Muscle layer of duodenum (tissue), 2 donors: ENCODE data around the gene RGMB.

ENCODE experiments used
- H3K27ac ChIP-seq: one replicate; pipeline ENCODE4 v1.7.0; 2013; ENCODE audit warnings: mild to moderate bottlenecking, low read length
- H3K27me3 ChIP-seq: one replicate; pipeline ENCODE4 v1.7.0; 2013; ENCODE audit warnings: low read depth, mild to moderate bottlenecking, control low read depth, low read length
- H3K36me3 ChIP-seq, 2 donors: one replicate each; pipeline ENCODE4 v1.7.0; 2013; ENCODE audit warnings: low read length in 2 of 2, control low read depth in 1 of 2, mild to moderate bottlenecking in 1 of 2; ENCODE audit not compliant: insufficient read depth in 2 of 2, control insufficient read depth in 1 of 2
- H3K4me1 ChIP-seq, 2 donors: one replicate each; pipeline ENCODE4 v1.7.0; 2013; ENCODE audit warnings: low read length in 2 of 2, mild to moderate bottlenecking in 2 of 2, control low read depth in 1 of 2, moderate library complexity in 1 of 2; ENCODE audit not compliant: insufficient read depth in 2 of 2, control insufficient read depth in 1 of 2
- H3K4me3 ChIP-seq, 2 donors: one replicate each; pipeline ENCODE4 v1.7.0; 2013; ENCODE audit warnings: low read length in 2 of 2, low read depth in 1 of 2, mild to moderate bottlenecking in 1 of 2
- H3K9me3 ChIP-seq, 2 donors: one replicate each; pipeline ENCODE4 v1.7.0; 2013; ENCODE audit warnings: low read length in 2 of 2, control low read depth in 1 of 2, mild to moderate bottlenecking in 1 of 2; ENCODE audit not compliant: control insufficient read depth in 1 of 2
- donor health status: healthy.

The RGMB gene

DNA sequence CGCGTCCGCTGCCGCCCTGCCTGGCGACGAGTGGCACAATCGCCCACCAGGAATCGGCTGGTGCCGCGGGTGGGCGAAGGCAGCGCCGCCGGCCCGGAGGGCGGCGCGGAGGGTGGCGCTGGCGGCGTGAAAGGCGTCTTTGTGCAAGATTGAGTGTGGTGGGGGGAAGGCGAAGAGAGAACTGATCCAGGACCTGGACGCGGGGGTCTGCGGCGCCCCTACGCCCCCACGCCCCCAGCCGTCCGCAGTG is 4.6 kb upstream of the RGMB start:
- Histone ChIP-seq H3K27ac (peak overlapping the region; percentile 92), H3K27me3 (no peaks in the 10 kb centered on the region), H3K9me3 (no peaks in the 10 kb centered on the region), H3K36me3 (no peaks in the 10 kb centered on the region), H3K4me3 (peak overlapping the region; percentile 96 to 98), H3K4me1 (peaks cover 0 to 26% of the 10 kb centered on the region in 2 donors)

DNA sequence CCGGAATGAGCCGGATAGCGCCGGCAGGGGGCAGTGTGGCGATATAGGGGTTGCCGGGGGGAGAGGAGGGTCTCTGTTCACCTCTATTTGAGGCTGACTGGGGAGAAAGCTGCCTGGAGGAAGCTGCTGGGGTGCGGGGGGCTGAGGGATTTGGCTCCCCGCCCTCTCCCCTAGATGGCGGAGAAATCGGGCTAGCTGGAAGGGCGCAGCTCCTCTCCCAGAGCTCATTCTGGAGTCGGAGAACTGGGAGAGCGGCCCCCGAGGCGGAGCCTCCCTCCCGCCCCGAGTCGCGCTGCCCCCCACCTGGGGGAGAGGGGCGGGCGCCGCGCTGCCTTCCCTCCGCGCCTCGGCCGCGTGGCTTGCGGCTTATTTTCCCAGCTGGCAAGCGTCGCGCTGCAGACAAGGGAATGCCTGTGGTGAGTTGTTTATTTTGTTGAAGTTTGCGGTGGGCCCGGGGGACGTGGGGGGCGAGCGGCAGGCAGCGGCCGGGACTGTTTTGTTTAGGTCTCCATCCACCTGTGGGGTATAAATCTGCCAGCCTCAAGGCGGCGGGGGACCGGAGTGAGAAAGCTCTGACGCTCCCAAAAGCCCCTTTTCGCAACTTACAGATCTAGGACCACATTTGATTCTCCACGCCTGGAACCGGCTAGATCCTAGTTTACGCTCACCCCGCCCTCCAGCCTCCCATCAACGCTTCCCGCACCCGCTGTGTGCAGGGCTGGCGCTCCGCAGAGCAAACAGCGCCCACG is 4.1 kb upstream of the RGMB start:
- Histone ChIP-seq H3K27ac (peak overlapping the region; percentile 92), H3K4me1 (peaks cover 0 to 26% of the 10 kb centered on the region in 2 donors)

DNA sequence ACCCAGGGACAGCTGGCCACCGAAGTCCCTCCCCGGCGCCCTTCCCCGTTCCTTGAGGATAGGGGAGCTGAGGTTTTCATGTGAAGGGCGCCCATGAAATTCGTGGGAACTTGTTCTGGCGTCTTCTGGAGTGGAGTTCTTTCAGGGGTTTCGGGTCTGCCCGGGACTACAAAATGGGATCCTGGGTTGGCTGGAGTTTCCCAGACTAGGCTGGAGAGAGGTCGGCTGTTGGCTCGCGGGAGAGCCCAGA is 3.6 kb upstream of the RGMB start:
- no peaks in the 10 kb centered on the region for H3K27me3 ChIP-seq
- H3K9me3 ChIP-seq: no peaks in the 10 kb centered on the region
- peak overlapping the region; percentile 92 for H3K27ac ChIP-seq
- H3K36me3 ChIP-seq: no peaks in the 10 kb centered on the region
- H3K4me3 ChIP-seq: peak overlapping the region; percentile 96 to 98
- peaks cover 0 to 26% of the 10 kb centered on the region in 2 donors for H3K4me1 ChIP-seq

More for the DNA sequence above, 4.1 kb upstream of the RGMB start:
- H3K36me3 ChIP-seq: no peaks in the 10 kb centered on the region
- H3K4me3 ChIP-seq: peak overlapping the region; percentile 96 to 98
- H3K9me3 ChIP-seq: no peaks in the 10 kb centered on the region
- no peaks in the 10 kb centered on the region for H3K27me3 ChIP-seq

DNA sequence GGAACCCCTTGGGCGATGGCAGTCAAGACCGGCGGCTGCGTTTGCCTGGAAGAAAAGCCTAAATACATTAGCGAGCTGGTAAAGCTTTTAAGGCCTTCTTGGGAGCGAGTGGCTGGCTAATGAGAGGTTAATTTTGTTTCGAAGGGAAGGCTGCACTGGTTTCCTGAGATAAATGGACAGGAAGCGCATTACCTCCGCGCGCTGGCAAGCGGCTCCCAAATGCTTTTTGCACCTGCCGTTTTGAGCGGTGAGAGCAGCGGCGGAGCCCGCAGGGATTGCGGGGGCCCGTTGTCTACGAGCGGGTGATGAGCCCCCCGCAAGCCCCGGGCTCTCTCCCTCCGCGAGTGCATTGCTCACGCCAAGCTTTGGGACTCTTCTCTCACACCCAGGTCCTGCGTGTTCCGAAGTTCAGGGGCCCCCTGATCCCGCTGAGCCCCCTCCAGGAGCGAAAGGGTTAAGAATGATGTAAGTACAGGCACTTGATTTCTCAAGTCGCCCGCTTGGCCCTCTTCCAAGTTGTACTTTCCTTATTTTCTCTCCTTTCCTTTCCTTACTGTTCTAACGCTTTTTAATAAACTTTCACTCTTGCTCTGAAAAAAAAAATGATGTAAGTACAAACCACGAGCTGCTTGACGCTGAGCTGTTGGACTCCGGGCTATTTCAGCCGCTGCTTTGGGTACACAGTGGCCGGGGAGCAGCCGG is 3.1 kb upstream of the RGMB start:
- H3K27me3 ChIP-seq: no peaks in the 10 kb centered on the region
- H3K9me3 ChIP-seq: no peaks in the 10 kb centered on the region
- H3K36me3 ChIP-seq: no peaks in the 10 kb centered on the region
- peak overlapping the region; percentile 96 to 98 for H3K4me3 ChIP-seq
- H3K27ac ChIP-seq: peak overlapping the region; percentile 92
- H3K4me1 ChIP-seq: peaks cover 0 to 26% of the 10 kb centered on the region in 2 donors

DNA sequence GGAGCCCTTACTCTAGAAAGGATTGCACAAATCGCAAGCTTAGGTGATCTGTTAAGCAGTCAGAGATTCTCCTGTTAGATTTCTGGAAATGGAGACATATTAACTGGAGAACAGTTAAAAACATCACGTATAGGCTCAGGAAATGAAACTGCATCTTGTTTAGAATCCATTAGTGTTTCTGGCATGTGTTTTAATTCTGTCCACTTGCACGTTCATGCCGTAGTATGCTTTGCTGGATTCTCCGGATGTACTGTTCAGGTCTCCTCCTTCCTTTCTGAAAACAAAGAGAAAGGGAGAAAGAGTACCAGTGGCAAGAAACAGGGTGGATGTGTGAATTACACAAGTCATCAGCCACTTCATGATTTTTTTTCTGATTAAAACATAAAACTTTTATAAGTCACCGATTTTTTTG is 2.5 kb upstream of the RGMB start:
- peak overlapping the region; percentile 96 to 98 for H3K4me3 ChIP-seq
- H3K27me3 ChIP-seq: no peaks in the 10 kb centered on the region
- peaks cover 2 to 29% of the 10 kb centered on the region in 2 donors for H3K4me1 ChIP-seq
- H3K9me3 ChIP-seq: no peaks in the 10 kb centered on the region
- H3K36me3 ChIP-seq: no peaks in the 10 kb centered on the region
- peak overlapping the region; percentile 92 for H3K27ac ChIP-seq

DNA sequence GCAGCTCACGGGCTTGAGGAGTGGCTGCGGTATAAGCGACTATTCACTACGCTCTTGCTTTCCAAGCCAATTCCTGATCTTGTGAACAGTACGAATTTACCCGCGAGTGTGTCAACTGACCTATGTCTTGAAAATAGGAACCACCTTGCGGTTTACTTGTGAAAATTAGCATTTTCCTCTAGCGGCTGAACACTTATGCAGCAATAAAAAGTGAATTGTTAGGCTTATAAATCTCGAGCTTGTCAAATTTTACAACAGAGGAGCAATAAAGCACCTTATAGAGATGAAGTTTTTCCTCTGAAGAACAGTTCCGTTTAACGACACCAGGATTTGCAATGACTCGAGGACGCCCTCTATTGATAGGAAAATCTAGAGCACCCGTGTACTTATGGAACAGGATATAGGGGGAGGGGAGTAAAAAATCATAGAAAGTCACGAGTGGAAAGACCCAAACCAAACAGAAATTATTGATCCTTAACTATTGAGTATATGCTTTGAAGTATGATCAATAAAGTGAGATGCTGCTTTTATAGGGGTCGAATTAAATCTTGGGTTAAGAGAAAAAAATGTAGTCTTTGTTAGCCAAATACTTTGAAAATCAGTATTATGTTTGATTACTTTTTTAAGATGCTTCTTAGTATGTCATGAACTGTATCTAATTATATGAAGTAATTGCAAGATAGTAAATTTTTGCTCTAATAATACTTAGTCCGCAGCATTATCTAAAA is 1.9 kb upstream of the RGMB start:
- Histone ChIP-seq H3K9me3 (no peaks in the 10 kb centered on the region), H3K27ac (peak overlapping the region; percentile 92), H3K36me3 (no peaks in the 10 kb centered on the region), H3K27me3 (no peaks in the 10 kb centered on the region), H3K4me3 (peak overlapping the region; percentile 96 to 98), H3K4me1 (peaks cover 4 to 33% of the 10 kb centered on the region in 2 donors)

DNA sequence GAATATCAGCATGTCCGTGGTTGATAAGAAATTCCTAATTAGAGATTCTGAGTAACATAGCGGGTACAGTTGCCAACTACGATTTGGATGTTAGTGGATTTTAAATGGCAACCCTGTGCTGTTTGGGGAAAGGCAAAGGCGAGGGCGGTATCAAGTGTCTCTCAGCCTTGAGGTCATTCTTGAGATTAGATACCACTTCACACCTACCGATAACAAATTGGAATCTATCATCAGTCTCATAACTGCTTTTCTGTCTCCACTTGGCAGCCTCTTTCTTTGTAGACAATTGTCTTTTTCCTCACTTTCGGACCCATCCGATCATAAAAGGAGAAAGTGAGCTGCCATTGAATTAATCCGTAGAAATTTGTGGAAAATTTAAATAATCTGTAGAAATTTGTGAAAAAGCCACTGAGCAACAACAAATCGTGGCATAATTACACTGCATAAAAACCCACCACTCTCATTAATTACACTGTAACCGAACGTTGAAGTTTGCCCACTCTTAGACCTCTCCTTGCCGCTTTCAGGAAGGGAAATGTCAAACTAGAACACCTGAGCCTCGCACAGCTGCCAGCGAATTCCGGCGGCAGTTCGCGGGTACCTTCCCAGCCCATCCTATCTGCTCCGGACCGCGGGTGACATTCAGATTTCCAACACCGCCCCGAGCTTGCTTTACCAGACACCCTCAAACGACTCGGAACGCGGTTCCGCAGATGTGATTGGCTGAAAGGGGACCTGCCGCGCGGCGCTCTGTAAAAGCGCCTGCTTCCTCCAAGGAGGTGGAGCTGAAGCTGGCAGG is 849 bp upstream of the RGMB start:
- H3K4me3 ChIP-seq: peak overlapping the region; percentile 96 to 98
- H3K4me1 ChIP-seq: peaks cover 7 to 38% of the 10 kb centered on the region in 2 donors
- H3K27ac ChIP-seq: peak overlapping the region; percentile 92
- H3K27me3 ChIP-seq: no peaks in the 10 kb centered on the region
- peaks cover 0 to 3% of the 10 kb centered on the region in 2 donors for H3K36me3 ChIP-seq
- H3K9me3 ChIP-seq: no peaks in the 10 kb centered on the region

DNA sequence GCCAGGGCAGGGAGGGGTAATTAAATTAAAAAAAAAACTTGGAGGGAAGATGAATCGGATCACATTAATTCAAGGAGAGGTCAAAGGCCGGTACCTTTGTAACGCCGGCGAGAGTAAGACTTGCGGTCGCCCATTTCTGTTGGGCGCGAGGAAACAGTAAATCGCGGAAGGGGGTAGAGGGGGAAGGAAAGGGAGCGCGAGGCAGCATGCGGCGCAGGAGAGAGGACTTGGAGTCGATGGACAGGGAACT is 324 bp upstream of the RGMB start:
- Histone ChIP-seq H3K4me3 (peak overlapping the region; percentile 96 to 98), H3K36me3 (peaks cover 0 to 3% of the 10 kb centered on the region in 2 donors), H3K9me3 (no peaks in the 10 kb centered on the region), H3K27ac (peak overlapping the region; percentile 92), H3K27me3 (no peaks in the 10 kb centered on the region), H3K4me1 (peaks cover 9 to 37% of the 10 kb centered on the region in 2 donors)

DNA sequence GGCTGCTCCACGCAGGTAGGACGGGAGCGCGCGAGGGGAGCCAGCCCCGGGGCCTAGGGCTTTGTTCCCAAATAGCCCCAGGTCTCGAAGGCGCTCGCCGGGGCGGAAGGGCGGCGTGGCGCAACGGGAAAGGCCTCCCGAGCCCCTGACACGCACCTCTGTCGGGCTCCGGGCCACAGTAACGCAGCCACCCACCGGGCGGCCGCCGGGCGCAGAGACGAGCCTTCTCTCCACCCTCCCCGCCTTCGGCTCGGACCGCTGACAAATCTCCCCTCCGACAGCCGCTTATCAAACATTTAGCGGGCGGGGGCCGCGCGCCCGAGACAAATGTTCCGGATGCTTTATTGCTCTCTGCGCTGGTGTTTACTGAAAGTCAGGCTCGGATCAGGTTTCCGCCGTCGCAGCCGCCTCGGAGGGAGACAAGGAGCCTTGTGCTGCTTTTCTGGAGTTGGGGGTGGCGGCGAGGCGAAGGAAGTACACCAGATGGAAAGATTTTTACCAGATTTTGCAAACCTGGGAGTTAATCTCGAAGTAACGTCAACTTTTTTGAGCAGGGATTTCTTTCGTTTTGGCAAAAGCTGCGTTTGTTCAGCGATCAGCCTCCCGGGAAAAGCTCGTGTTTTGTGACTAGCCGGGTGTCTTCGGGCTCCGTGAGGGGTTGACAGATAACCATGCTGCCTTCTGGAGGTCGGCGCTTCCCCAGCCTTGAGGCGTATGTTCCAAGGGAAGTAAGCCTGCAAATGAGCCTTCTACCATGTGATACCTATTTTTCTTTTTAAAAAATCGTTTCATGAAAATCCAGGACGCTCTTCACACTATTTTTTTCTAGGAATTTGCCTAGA is 950 bp downstream of the RGMB start:
- H3K27ac ChIP-seq: peak overlapping the region; percentile 79
- H3K27me3 ChIP-seq: no peaks in the 10 kb centered on the region
- peaks cover 15 to 35% of the 10 kb centered on the region in 2 donors for H3K4me1 ChIP-seq
- no peaks in the 10 kb centered on the region for H3K9me3 ChIP-seq
- peaks cover 0 to 5% of the 10 kb centered on the region in 2 donors for H3K36me3 ChIP-seq
- peak overlapping the region; percentile 96 to 98 for H3K4me3 ChIP-seq

DNA sequence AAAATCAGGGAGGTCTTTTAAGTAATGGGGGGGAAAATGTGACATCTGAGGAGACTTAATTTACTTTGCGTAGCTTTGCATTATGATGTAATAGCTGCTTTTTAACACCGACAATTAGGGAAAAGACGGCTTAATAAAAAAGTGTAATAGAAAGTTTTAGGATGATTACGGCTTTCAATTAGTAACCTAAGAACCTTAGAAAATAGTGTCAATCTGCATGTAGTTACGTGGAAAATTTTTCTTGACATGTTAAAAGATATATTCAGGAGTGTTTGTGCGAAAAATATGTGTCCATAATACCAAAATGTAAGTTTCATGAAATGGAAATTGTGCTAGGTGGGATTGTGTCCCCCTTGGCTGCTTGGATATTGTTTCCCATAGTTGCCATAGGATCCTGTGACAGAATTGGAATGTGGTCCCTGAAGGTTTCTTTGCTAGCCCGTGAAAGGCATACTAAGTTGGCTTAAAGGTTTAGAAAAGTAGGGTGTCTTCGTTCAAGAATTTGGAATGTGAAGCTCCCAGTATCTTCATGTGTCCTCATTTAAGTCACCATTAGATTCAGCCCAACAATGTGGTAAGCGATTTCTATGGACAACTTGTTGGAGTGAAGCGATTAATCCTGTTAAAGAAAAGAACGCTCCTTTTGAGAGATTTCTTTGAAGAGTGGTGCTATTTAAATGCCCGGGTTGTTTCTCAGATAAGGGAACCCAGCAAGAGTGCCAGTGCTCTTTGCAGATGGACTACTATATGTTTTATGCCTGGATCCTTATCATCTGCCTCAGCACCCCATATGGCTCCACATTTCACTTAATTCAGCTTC is 2.0 kb downstream of the RGMB start:
- peaks cover 0 to 11% of the 10 kb centered on the region in 2 donors for H3K36me3 ChIP-seq
- peaks cover 22 to 45% of the 10 kb centered on the region in 2 donors for H3K4me1 ChIP-seq
- peak overlapping the region; percentile 96 to 98 for H3K4me3 ChIP-seq
- H3K27ac ChIP-seq: peak overlapping the region; percentile 79
- no peaks in the 10 kb centered on the region for H3K27me3 ChIP-seq
- H3K9me3 ChIP-seq: no peaks in the 10 kb centered on the region
